Occipital lobe (tissue), 1 donor: ENCODE data around the gene C20orf173. TPM values are rescaled to one million over a fixed set of nuclear protein-coding genes. Genes with fewer than 3 reads are reported as not detected.

Experiments used
- total RNA-seq: library from RNA; depleted of rRNA; stranded (reverse); fragments of >200 nt; gene quantifications from one replicate; pipeline ENCODE4 v1.2.3, GENCODE V29; 2014

C20orf173 gene
- total RNA-seq, 1 donor from 2014 or later, result not detected

Other genes with a start within 250 kb of the C20orf173 start
- gene EIF6, start 244.9 kb downstream of the C20orf173 start, total RNA-seq, result 58.3 TPM
- gene FAM83C, start 237.2 kb downstream of the C20orf173 start, total RNA-seq, result not detected
- 28.5 TPM for gene UQCC1, start 117.7 kb downstream of the C20orf173 start, total RNA-seq
- gene GDF5, start 91.4 kb downstream of the C20orf173 start, total RNA-seq, result 0.62 TPM
- 21.8 TPM for gene CEP250, start 74.1 kb downstream of the C20orf173 start, total RNA-seq
- gene ERGIC3, start 12.4 kb upstream of the C20orf173 start, total RNA-seq, result 204 TPM
- gene SPAG4, start 86.2 kb upstream of the C20orf173 start, total RNA-seq, result 1.4 TPM
- 55.1 TPM for gene CPNE1, start 135.2 kb upstream of the C20orf173 start, total RNA-seq
- 108 TPM for gene RBM12, start 135.2 kb upstream of the C20orf173 start, total RNA-seq
- gene NFS1, start 169.7 kb upstream of the C20orf173 start, total RNA-seq, result 40.6 TPM
- gene ROMO1, start 169.8 kb upstream of the C20orf173 start, total RNA-seq, result 57.4 TPM
- gene RBM39, start 212.6 kb upstream of the C20orf173 start, total RNA-seq, result 490 TPM
- gene PHF20, start 242.4 kb upstream of the C20orf173 start, total RNA-seq, result 46.3 TPM